IMR-90 (cell line): ENCODE results near the gene TMEM40. TPM values are rescaled to one million over a fixed set of nuclear protein-coding genes. Genes with fewer than 3 reads are reported as not detected.

ENCODE experiments used
- ATAC-seq: fragments of 200-7000 bp; cut with Tn5 transposase; 2 replicates; pipeline ENCODE4 v1.9.1; 2020; ENCODE audit warnings: low read depth, mild to moderate bottlenecking, moderate library complexity
- BruUV-seq: library from RNA; stranded (reverse); fragments of 400-500 nt; replicated peaks from 2 replicates; lab custom pipeline; 2021; lab: Mats Ljungman, UMichigan
- CTCF ChIA-PET: fragments of 300-600 bp; formaldehyde crosslinking; extraction: SDS; loops from one replicate; lab custom pipeline; 2021; ENCODE audit warnings: antibody characterized with exemption; lab: Yijun Ruan, JAX
- POLR2A ChIA-PET: fragments of 300-600 bp; sonication (Branson Sonifier 250); formaldehyde crosslinking; loops from one replicate; lab custom pipeline; 2022; ENCODE audit warnings: antibody characterized with exemption; ENCODE audit not compliant: unreplicated experiment; lab: Charles Lee
- DNase-seq: peaks from one replicate; pipeline ENCODE4 v3.0.0; 2013
- H2AFZ ChIP-seq: replicated peaks from 2 replicates; pipeline ENCODE3; 2013; ENCODE audit warnings: low read length, mild to moderate bottlenecking; ENCODE audit not compliant: poor library complexity
- H2AK5ac ChIP-seq: 2 replicates; pipeline ENCODE4 v1.6.1; 2013; ENCODE audit warnings: low read depth, low read length, inconsistent platforms
- H2AK9ac ChIP-seq: replicated peaks from 2 replicates; pipeline ENCODE3; 2013; ENCODE audit warnings: mild to moderate bottlenecking, low read depth, low read length, moderate library complexity; ENCODE audit not compliant: poor library complexity
- H2BK120ac ChIP-seq: 2 replicates; pipeline ENCODE4 v1.6.1; 2013; ENCODE audit warnings: low read depth, low read length, inconsistent platforms
- H2BK15ac ChIP-seq: 3 replicates; pipeline ENCODE4 v1.6.1; 2013; ENCODE audit warnings: low read depth, low read length, inconsistent platforms
- H2BK20ac ChIP-seq: 2 replicates; pipeline ENCODE4 v1.6.1; 2013; ENCODE audit warnings: low read depth, mild to moderate bottlenecking, inconsistent platforms, low read length, moderate library complexity
- H2BK5ac ChIP-seq: 2 replicates; pipeline ENCODE4 v1.6.1; 2013; ENCODE audit warnings: mild to moderate bottlenecking, low read depth, low read length, inconsistent platforms; ENCODE audit not compliant: poor library complexity, severe bottlenecking
- H3K14ac ChIP-seq: replicated peaks from 2 replicates; pipeline ENCODE4 v1.6.1; 2013; ENCODE audit warnings: low read depth, low read length, inconsistent platforms
- H3K18ac ChIP-seq: 2 replicates; pipeline ENCODE4 v1.6.1; 2013; ENCODE audit warnings: low read depth, low read length, control low read depth
- H3K23ac ChIP-seq: 2 replicates; pipeline ENCODE4 v1.6.1; 2013; ENCODE audit warnings: low read depth, low read length, inconsistent platforms
- H3K27ac ChIP-seq: 2 replicates; pipeline ENCODE4 v1.5.1; 2013; ENCODE audit warnings: mild to moderate bottlenecking, control low read depth, low read length; ENCODE audit not compliant: insufficient read depth
- H3K27me3 ChIP-seq: 2 replicates; pipeline ENCODE4 v1.6.1; 2013; ENCODE audit warnings: low read length; ENCODE audit not compliant: control insufficient read depth, insufficient read depth
- H3K36me3 ChIP-seq: 2 replicates; pipeline ENCODE4 v1.6.1; 2013; ENCODE audit warnings: low read length, mixed read lengths; ENCODE audit not compliant: control insufficient read depth, insufficient read depth
- H3K4ac ChIP-seq: 2 replicates; pipeline ENCODE4 v1.6.1; 2013; ENCODE audit warnings: low read depth, low read length, inconsistent platforms
- H3K4me1 ChIP-seq: 2 replicates; pipeline ENCODE4 v1.6.1; 2013; ENCODE audit warnings: low read length, mixed read lengths; ENCODE audit not compliant: control insufficient read depth, insufficient read depth
- H3K4me2 ChIP-seq: 2 replicates; pipeline ENCODE4 v1.6.1; 2013; ENCODE audit warnings: low read depth, mild to moderate bottlenecking, control low read depth, low read length, moderate library complexity
- H3K4me3 ChIP-seq: 2 replicates; pipeline ENCODE4 v1.5.1; 2013; ENCODE audit warnings: low read depth, mild to moderate bottlenecking, control low read depth, low read length, moderate library complexity; ENCODE audit not compliant: insufficient read depth
- H3K56ac ChIP-seq: 2 replicates; pipeline ENCODE4 v1.6.1; 2013; ENCODE audit warnings: low read length, inconsistent platforms; ENCODE audit not compliant: insufficient read depth; ENCODE audit errors: extremely low read depth
- H3K79me1 ChIP-seq, 2 experiments: 2 replicates each; pipeline ENCODE4 v1.6.1; 2013; ENCODE audit warnings: low read length in 2 of 2, inconsistent platforms in 1 of 2, low read depth in 1 of 2
- H3K9ac ChIP-seq: 2 replicates; pipeline ENCODE4 v1.6.1; 2013; ENCODE audit warnings: low read depth, low read length, control low read depth
- H3K9me1 ChIP-seq: 2 replicates; pipeline ENCODE4 v1.6.1; 2013; ENCODE audit warnings: low read length, inconsistent platforms; ENCODE audit not compliant: insufficient read depth
- H3K9me3 ChIP-seq: 2 replicates; pipeline ENCODE4 v1.6.1; 2013; ENCODE audit warnings: low read length; ENCODE audit not compliant: control insufficient read depth, insufficient read depth
- H4K20me1 ChIP-seq: 2 replicates; pipeline ENCODE4 v1.6.1; 2013; ENCODE audit warnings: low read length, inconsistent platforms; ENCODE audit not compliant: insufficient read depth
- H4K5ac ChIP-seq: 2 replicates; pipeline ENCODE4 v1.6.1; 2013; ENCODE audit warnings: mild to moderate bottlenecking, low read depth, low read length, control low read depth
- H4K8ac ChIP-seq, 2 experiments: 2 replicates each; pipeline ENCODE4 v1.6.1; 2013; ENCODE audit warnings: low read depth in 2 of 2, low read length in 2 of 2, control low read depth in 1 of 2, inconsistent platforms in 1 of 2
- H4K91ac ChIP-seq: 2 replicates; pipeline ENCODE4 v1.6.1; 2013; ENCODE audit warnings: low read depth, low read length, inconsistent platforms; ENCODE audit not compliant: insufficient read depth
- BHLHE40 ChIP-seq: fragments of 150-350 bp; IDR thresholded peaks from 2 replicates; pipeline ENCODE4 v1.6.1; 2016; ENCODE audit warnings: mild to moderate bottlenecking, low read depth, low read length
- MAFK ChIP-seq: IDR thresholded peaks from 2 replicates; pipeline ENCODE4 v1.6.1; 2012; ENCODE audit warnings: low read depth, low read length, improper control_type of control experiment
- NFE2L2 ChIP-seq: fragments of 150-350 bp; IDR thresholded peaks from 2 replicates; pipeline ENCODE4 v1.6.1; 2016; ENCODE audit warnings: low read depth, mild to moderate bottlenecking, low read length
- RAD21 ChIP-seq: IDR thresholded peaks from 2 replicates; pipeline ENCODE4 v1.6.1; 2012; ENCODE audit warnings: low read length, improper control_type of control experiment
- RFX5 ChIP-seq: IDR thresholded peaks from 2 replicates; pipeline ENCODE4 v1.8.0; 2012; ENCODE audit warnings: low read depth, mild to moderate bottlenecking, low read length, moderate library complexity
- WGBS, 2 experiments: methylation state at CpG; one replicate each; pipeline versions ENCODE4 v1.1.5 to v1.1.7; 2013; ENCODE audit warnings: missing lambda C conversion rate in 2 of 2; ENCODE audit not compliant: insufficient read length in 1 of 2; ENCODE audit errors: extremely low coverage in 2 of 2; 5-methylcytosine and 5-hydroxymethylcytosine counted together
- dilution Hi-C: fragments of 300-500 bp; cut with HindIII; formaldehyde crosslinking; loops from one replicate; pipeline ENCODE4 v1.14.3; 2018; ENCODE audit warnings: low sequenced_read_pairs; ENCODE audit not compliant: unreplicated experiment
- in situ Hi-C: fragments of 300-500 bp; cut with MboI; formaldehyde crosslinking; loops from 3 replicates; pipeline ENCODE4 v1.14.3; 2019; ENCODE audit warnings: low sequenced_read_pairs, inconsistent platforms, mixed read lengths
- intact Hi-C: fragments of 100-400 bp; cut with micrococcal nuclease; formaldehyde crosslinking; loops from 2 replicates; pipeline ENCODE4 v1.10.0; 2022
- polyA plus RNA-seq, 3 experiments: library from polyadenylated mRNA; depleted of rRNA; stranded (reverse); fragments of >200 nt; gene quantifications; 2 replicates each; pipeline ENCODE4 v1.2.3, GENCODE V29; 2012; ENCODE audit warnings: low replicate concordance in 1 of 3
- total RNA-seq: library from RNA; depleted of rRNA; stranded (reverse); fragments of >200 nt; gene quantifications from 2 replicates; pipeline ENCODE4 v1.2.3, GENCODE V29; 2012
- TF ChIP-seq, protein P1 (sequence below): conservative IDR thresholded peaks from 2 replicates; pipeline ENCODE4 v1.5.1; 2012; ENCODE audit warnings: mild to moderate bottlenecking, low read depth, low read length, improper control_type of control experiment

Gene TMEM40
- total and polyA plus RNA-seq, 2 of the 4 experiments (the other 2 are of a cell fraction), result 0.27 TPM; not detected in 1

DNA sequence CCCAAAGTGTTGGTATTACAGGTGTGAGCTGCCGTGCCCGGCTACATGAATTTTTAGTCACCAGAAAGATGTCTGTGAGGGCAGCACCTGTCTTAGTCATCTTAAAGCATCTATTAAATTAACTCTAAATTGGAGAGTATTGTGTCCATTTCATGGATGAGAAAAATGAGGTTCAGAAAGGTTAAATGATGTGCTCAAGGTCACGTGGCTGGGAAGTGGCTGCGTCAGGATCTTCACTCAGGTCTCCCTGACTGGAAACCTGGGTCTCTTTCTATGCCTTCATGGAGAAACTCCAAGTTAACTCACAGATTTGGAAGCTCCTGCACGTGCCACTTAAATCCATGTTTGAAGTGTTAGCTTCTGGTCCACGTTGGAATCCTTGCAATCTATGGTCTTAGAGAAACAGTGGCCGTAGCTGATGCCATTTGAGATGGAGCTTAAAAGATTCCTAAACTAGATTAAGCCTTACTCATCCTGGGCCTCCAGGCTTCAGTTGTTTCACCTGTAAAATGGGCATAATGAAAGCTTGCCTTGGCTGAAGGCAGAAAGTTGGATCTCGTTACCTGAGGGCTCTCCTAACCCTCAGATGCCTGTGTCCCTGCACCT, 5.2 kb upstream of the TMEM40 start:
- no TSS peak for BruUV-seq

More for the DNA sequence above, 5.2 kb upstream of the TMEM40 start:
- H2AK5ac ChIP-seq, result peak overlapping the region; percentile 84
- peaks cover 8% of the 10 kb centered on the region for H3K9me1 ChIP-seq
- H4K8ac ChIP-seq, result peak overlapping the region in 1 of 2 experiments; percentile 12; a peak in 1 of 4 replicates
- H3K27me3 ChIP-seq, result no peaks in the 10 kb centered on the region
- H4K20me1 ChIP-seq, result no peaks in the 10 kb centered on the region
- no CpG with 5 or more reads among the region's 8 CpGs for WGBS, 2 experiments
- no peaks in the 10 kb centered on the region for H3K36me3 ChIP-seq
- peak overlapping the region; percentile 39 for H2BK120ac ChIP-seq
- DNase-seq (no peak), ATAC-seq (no peak)
- H3K27ac ChIP-seq, result no peak overlapping the region
- no peak overlapping the region for H2AFZ ChIP-seq
- peak overlapping the region; percentile 94 for H4K91ac ChIP-seq
- peaks cover 9% of the 10 kb centered on the region for H3K4me1 ChIP-seq
- H4K5ac ChIP-seq, result no peak overlapping the region; the same call in 1 of the 2 replicates
- no peaks in the 10 kb centered on the region for H3K79me1 ChIP-seq
- CTCF ChIA-PET, result interaction anchor here (0.7 to 1.5 kb wide), 3 partner anchors 45 to 228 kb away, joined by 3 to 5 read pairs (median 4); no protein-coding TSS in a partner anchor
- no peak overlapping the region for H2AK9ac ChIP-seq
- no peaks in the 10 kb centered on the region for H3K9me3 ChIP-seq
- H2BK15ac ChIP-seq, result peak overlapping the region; percentile 85
- no peak overlapping the region for H3K56ac ChIP-seq
- H2BK5ac ChIP-seq, result no peak overlapping the region
- H3K14ac ChIP-seq, result no peak overlapping the region
- H3K9ac ChIP-seq, result no peak overlapping the region
- dilution Hi-C loops, result no loop called here
- no peak overlapping the region for H3K4me3 ChIP-seq
- H3K23ac ChIP-seq, result 0 out of 2 replicates have a peak overlapping the region, but pooled peaks have one; percentile 51
- TF ChIP-seq BHLHE40 (no peak), NFE2L2 (no peak), RAD21 (no peak), RFX5 (no peak), MAFK (no peak)
- TF ChIP-seq, protein P1, sequence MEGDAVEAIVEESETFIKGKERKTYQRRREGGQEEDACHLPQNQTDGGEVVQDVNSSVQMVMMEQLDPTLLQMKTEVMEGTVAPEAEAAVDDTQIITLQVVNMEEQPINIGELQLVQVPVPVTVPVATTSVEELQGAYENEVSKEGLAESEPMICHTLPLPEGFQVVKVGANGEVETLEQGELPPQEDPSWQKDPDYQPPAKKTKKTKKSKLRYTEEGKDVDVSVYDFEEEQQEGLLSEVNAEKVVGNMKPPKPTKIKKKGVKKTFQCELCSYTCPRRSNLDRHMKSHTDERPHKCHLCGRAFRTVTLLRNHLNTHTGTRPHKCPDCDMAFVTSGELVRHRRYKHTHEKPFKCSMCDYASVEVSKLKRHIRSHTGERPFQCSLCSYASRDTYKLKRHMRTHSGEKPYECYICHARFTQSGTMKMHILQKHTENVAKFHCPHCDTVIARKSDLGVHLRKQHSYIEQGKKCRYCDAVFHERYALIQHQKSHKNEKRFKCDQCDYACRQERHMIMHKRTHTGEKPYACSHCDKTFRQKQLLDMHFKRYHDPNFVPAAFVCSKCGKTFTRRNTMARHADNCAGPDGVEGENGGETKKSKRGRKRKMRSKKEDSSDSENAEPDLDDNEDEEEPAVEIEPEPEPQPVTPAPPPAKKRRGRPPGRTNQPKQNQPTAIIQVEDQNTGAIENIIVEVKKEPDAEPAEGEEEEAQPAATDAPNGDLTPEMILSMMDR, result no peak
- POLR2A ChIA-PET, result no interaction called here
- intact Hi-C loops, result no loop called here
- peak overlapping the region; percentile 90 for H2BK20ac ChIP-seq
- H3K4ac ChIP-seq, result peak overlapping the region; percentile 75
- peak overlapping the region; percentile 62; the same call in 1 of the 2 replicates for H3K18ac ChIP-seq
- in situ Hi-C loops, result no loop called here
- no peak overlapping the region for H3K4me2 ChIP-seq
